Measurements from ENCODE around the gene REPIN1.

REPIN1 gene

GRCh38 chr7:150337659-150338081 lies 31.0 kb upstream of the REPIN1 start:
- no peak for DNase-seq

DNA sequence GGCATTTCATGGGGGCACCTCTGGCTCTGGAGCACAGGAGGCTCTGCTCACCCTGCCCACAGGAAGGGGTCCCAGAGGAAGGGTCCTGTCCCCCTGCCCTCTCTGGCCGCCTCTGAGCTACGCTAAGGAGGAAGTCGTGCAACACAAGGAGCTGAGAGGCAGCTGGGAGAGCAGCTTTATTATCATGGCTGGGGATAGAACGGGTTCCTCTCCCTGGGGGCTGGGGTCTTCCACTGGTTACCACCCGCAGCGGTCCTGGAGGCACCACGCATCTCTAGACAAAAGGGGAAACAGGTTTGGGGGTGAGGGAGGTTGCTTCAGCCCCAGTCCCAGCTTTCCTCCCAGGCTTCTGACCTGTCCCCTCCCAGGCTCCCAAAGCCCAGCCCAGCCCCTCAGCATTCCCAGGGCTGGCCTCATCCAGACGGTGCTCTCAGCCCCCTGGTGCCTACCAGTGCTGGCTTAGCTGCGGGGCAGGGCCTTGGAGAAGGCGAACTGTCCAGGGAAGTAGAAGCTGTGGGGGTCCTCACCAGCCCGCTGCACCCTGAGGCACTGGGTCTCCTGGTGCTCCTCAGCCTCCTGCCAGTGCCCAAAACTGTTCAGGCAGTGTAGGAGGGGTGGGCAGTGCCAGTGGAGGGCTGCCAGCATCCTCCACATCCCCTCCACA lies 30.3 kb upstream of the REPIN1 start:
- no peak for DNase-seq

GRCh38 chr7:150339409-150339809 lies 29.2 kb upstream of the REPIN1 start:
- no peak for DNase-seq

DNA sequence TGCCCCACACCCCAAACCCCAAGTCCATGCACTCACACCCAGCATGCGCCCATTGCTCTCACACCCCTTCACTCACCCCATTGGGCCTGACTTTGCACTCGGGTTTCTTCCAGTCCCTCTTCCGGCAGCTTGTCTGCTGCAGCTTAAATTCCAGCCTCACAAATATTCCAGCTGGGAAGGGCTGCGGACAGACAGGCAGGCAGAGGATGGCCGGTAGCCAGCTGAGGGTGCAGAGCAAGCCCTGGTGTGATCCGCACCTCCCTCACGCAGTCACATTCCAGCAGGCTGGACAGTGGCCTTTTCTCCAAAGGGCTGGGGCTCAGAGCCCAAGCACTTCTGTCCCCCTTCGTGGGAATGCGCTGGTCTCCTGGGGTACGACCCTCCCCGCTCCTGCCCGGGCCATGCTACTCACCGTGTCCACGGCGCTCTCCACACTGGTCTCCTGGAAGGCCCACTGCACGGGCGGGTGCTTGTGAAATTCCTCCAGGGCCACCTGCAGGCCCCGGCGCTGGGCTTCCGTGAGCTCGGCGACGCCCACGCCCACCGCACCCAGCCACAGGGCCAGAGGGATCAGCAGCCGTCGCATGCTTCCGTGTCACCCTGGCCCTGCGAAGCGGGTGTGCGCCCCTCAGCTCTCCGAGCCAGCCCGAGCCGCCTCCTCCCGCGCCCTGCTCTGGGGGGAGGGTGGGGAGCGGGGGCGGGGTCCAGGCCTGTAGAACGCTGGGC lies 28.4 kb upstream of the REPIN1 start:
- no peak for DNase-seq

- no peak for DNase-seq
Observed at GRCh38 chr7:150340875-150341262, 27.8 kb upstream of the REPIN1 start.

- no peak for DNase-seq
Observed at GRCh38 chr7:150341263-150342120, 27.1 kb upstream of the REPIN1 start, which contains the start of gene RARRES2. RARRES2 (minus strand) TSS chr7:150341629; CDS start chr7:150340609, 1,020 bp downstream.

DNA sequence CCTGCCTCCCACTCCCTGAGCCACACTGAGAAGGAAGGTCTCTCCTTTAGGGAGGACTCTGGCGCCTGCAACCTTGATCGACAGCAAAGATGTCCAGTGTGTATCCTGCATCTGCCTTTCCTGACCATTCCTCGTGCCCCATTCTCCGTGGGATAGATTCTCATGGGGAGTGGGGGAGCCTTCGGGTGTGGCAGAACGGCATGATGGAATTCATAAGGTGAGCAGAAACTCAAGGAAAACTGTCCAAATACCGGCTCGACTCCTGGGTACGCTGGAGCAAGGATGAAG lies 26.6 kb upstream of the REPIN1 start:
- DNase-seq, result no peak

DNA sequence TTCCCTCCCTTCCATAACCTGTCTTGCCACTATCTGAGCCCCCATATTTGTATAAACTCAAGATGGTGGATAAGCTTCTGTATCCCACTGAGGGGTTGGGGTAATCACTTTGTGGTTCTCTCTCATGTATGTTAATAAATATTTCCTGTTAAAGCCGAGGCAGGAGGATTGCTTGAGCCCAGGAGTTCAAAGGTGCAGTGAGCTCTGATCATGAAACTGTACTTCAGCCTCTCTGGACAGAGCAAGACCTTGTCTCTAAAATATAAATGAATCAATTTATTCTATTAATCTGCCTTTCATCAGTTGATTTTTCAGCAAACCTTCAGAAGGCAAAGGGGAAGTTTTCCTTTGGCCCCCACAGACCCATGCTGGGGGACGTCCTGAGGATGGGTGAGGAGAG lies 25.4 kb upstream of the REPIN1 start:
- no peak for DNase-seq

DNA sequence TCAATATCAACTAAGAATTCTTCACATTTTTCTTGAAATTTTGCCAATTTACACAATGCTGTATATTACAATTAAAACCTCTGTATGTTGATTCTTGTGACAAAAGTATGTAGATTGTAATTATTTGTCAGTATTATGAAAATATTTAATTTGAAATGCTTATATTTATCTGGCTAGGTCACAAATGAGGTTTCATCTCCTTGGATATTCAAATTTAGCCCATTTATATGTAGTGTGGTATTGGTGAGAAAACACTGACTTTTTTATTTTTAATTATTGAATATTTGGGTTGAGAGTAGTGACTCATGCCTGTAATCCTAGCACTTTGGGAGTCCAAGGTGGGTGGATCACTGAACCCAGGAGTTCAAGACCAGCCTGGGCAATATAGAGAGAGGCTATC lies 24.3 kb upstream of the REPIN1 start:
- DNase-seq, result no peak

DNA sequence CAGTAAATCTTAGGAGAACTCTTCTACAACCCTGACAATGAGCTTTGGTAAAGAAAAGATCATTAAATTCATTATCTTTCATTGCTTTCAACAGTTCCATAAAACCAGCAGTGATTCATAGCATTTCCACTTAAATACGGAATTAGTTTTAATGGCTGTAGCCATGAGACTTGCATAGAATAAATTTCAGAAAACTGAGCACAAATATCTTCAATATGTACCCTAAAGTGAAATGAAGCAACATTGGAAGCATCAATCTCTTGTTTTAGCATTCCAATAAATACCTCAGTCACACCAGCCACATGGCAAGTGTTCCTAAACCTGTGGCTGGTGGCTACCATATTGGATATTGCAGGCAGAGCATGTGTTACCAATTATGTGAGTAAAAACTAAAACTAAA lies 23.6 kb upstream of the REPIN1 start:
- DNase-seq, result no peak

GRCh38 chr7:150346922-150347321 lies 21.7 kb upstream of the REPIN1 start:
- no peak for DNase-seq

DNA sequence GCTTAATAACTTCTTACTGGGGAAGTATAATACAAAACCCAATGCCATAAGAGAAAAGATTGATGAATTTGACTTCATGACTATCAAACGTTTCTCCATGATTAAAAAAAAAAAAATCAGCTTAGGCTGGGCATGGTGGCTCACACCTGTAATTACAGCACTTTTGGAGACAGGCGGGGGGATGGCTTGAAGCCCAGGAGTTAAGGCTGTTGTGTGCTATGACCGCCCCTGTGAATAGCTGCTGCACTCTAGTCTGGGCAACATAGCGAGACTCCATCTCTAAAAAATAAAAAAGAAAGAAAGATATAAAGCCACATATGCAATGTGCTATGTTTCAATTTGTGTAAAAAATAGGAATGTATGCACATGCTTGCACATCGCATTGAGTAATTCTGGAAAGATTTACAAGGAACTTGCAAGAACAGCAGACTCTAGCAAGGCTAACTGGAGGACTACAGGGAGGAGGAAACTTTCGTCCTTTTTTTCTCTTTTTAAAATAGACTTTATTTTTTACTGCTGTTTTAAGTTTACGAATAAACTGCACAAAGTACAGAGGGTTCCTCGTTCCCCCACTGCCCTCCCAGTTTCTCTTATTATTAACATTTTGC lies 16.9 kb upstream of the REPIN1 start:
- DNase-seq, result no peak

DNA sequence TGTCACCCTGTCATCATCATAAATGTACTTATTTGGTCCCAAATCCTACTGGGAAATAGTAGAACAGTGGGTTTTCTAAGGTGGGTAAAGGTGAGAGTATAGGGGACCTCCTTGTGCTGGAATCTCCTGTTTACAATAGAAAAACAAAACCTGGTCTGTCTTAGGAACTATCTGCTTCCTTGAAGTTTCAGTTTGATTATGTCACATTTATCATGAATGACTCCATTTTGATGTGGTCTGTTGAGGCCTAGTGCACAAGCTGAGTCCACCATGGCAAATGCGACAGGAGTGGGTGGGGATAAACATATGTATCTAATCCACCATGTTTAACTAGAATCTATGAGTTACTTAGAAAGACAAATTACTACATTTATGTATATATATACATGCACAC lies 13.0 kb upstream of the REPIN1 start:
- DNase-seq, result no peak

DNA sequence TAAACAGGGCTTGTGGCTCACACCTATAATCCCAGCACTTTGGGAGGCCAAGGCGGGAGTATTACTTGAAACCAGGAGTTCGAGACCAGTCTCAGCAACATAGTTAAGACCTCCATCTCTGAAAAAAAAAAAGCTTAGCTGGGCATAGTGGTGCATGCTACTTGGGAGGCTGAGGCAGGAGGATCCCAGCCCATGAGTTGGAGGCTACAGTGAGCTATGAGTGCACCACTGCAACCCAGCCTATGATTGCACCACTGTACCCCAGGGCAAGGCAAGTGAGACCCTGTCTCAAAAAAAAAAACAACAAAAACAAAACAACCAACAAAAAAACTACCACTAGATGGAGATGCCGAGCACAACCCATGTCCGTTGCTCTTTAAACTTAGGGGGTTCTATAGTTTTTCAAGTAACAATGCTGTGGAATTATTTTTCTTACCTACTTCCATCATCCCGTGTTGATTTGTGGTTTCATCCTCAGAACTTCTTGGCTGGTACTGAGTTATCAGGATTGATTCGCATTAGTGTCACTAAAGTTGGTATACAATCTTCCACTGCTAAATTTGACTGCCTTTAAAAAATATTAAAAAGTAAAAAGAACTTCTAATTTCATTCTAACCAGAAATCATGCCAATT lies 12.2 kb upstream of the REPIN1 start:
- DNase-seq, result no peak

DNA sequence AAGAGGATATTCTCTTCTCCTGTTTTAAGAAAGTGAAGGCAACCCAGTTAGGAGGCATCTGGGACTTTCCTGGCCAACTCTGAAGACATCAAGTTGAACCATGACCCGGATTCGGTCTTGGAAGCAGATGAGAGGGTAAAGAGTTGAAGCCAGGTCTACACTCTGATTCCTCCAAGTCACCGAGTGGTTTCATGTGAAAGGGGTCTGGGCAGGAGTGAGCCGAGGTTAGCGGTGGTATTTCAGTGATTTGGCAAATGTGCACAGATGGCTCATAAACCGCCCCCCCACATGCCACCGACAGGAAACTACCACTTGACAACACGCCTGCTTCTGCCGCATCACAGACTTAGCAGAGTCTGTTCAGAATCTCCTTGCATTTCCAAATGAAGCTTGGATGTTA lies 11.4 kb upstream of the REPIN1 start:
- DNase-seq, result peak; percentile 55

DNA sequence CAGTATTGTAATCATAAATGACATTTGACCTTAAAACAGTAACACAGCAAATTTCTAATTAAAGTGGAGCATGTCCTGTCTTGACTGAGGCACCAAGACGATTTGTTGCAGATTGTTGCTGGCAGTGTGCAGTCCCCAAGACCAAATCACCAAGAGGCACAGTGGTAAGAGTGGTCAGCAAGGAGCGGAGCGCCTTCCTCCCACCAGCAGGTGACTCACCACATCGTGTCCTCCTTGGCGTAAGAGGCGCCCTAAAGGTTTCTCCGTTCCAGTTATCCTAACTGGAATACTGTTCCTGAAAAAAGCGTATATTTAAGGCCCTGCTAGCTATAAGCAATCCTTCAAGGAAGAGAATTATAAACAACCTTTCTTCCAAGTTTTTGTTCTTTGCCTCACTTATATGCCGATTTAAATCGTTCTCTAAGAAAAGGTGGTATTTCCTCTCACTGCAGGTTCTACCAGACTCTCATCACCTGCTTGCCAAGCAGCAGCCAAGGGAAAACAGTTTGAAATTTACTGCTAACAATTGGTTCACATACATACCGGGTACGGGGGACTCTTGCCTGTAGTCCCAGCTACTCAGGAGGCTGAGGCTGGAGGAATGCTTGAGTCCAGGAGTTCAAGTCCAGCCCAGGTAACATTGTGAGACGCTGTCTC lies 10.7 kb upstream of the REPIN1 start:
- no peak for DNase-seq

- DNase-seq, result no peak
Observed at GRCh38 chr7:150358433-150358832, 10.2 kb upstream of the REPIN1 start.

- DNase-seq, result no peak
Observed at GRCh38 chr7:150358988-150359621, 9.5 kb upstream of the REPIN1 start.

DNA sequence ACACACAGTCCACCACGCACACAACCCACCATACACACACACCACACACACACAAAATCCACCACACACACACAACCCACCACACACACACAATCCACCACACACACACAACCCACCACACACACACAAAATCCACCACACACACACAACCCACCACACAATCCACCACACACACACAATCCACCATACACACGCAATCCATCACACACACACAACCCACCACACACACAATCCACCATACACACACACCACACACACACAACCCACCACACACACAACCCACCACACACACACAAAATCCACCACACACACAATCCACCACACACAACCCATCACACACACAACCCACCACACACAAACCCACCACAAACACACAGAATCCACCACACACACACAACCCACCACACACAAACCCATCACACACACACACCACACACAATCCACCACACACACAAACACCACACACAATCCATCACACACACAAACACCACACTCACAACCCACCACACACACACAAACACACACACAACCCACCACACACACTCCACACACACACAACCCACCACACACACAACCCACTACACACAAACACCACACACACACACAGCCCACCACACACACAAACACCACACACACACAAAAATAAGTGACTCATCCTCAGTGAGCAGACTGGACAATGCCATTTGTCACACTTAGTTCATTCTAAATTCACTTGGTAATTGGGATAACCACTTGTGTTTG lies 8.8 kb upstream of the REPIN1 start:
- no peak for DNase-seq

DNA sequence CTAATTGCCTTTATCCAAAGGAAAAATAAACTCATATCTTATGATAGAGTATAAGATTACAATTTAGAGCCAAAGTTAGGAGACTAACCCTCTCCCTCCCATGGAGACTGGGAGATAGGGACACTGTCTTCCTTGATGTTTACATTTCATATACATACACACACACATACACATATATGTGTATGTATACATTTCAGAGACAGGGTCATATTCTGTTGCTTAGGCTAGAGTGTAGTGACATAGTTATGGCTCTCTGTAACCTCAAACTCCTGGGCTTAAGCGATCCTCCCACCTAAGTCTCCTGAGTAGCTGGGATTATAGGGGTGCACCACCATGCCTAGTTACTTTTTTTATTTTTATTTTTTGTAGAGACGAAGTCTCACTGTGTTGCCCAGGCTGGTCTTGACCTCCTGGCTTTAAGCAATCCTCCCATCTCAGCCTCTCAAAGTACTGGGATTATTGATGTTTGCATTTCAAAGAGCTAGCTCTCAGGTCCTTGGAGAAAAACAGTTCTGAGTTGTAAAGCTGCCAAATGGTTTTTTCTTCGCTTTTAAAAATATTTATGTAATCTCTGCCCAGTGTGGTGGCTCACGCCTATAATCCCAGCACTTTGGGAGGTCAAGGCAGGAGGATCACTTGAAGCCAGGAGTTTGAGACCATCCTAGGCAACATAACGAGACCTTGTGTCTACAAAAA lies 8.1 kb upstream of the REPIN1 start:
- DNase-seq, result no peak

DNA sequence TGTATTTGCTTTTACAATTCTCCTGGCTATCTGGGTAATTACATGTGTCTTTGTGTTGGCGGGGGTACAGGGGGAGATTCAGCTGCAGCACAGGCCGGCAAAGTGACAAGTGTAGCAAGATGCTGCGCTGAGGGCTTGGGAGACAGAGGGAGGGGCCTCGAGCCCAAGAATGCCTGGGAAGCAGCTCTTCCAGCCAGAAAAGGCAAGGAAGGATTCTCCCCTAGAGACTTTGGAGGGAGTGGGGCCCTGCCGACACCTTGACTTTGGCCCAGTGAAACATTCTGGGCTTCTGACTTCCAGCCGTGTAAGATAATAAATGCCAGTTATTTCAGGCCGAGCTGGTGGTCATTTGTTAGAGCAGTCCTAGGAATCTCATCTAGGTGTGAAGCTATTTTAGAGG lies 7.2 kb upstream of the REPIN1 start:
- no peak for DNase-seq

All from activated T-cell treated with anti-CD3 and anti-CD28 coated beads for 4 hours (primary cell).